ENCODE measurements around the gene WFDC11.
A peak's percentile ranks its signal among the peaks of the same experiment; 100 is the strongest.
"Not testable (repeated sequence)": the region's sequence is repeated elsewhere in the genome, so short reads cannot be mapped to it uniquely, and the experiment has no call there.

WFDC11 gene

DNA sequence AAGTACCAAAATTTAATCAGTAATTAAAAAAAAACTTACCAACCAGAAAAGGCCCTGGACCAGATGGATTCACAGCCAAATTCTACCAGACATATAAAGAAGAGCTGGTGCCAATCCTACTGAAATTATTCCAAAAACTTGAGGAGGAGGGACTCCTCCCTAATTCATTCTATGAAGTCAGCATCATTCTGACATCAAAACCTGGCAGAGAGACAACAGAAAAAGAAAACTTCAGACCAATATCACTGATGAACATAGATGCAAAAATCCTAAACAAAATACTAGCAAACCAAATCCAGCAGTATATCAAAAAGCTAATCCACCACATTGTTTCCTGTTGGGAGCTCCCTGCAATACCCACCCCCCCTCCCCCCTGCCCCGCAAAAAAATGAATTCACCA, at the start of gene WFDC11:
Gene WFDC11 (minus strand): TSS at position 101 of the 400 bp plus-strand sequence. CDS start 19,639 bp downstream, outside the sequence.
- no peak for DNase-seq (ENCODE audit: low read depth, low spot score)

DNA sequence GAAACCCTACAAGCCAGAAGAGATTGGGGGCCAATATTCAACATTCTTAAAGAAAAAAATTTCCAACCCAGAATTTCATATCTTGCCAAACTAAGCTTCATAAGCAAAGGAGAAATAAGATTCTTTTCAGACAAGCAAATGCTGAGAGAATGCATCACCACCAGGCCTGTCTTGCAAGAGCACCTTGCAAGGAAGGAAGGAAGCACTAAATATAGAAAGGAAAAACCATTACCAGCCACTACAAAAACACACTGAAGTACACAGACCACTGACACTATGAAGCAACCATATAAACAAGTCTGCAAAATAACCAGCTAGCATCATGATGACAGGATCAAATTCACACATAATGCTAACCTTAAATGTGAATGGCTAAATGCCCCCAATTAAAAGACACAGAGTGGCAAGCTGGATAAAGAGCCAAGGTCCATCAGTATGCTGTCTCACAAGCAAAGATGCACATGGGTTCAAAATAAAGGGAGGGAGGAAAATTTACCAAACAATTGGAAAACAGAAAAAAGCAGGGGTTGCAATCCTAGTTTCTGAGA, 46.2 kb upstream of the WFDC11 start:
- not testable (repeated sequence) for DNase-seq (ENCODE audit: low read depth, low spot score)

DNA sequence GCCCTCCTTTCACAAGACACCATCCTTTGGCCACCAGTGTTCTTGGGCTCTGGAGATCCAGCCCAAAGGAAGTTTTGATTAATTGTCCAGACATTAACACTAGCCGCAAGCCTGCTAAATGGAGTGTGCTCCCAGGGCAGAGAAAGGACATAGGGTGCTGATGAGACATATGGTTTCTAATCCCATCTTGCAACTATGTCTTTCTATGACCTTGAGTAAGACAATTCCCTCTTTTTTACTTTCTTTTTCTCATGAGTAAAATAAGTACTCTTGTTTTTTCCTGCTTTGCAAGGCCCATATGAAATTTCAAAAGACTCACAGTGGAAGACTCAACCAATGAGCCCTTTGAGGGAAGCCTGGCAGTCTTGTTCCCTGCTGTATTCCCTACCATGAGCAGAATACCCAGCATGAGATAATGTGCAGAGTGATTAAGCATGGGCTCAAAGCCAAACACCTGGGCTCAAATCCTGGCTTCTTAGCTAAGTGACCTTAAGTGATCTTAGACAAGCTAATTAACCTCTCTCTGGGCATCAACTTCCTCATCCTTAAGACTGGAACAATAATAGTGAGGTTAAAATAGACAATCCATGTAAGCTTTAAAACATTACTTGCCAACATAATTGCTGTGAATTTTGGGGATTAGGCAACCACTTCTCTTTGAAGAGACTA, 35.1 kb upstream of the WFDC11 start, which contains the start of gene WFDC10B:
Gene WFDC10B (minus strand): TSS at position 51 of the 669 bp plus-strand sequence. CDS start 19,027 bp downstream, outside the sequence.
- DNase-seq (ENCODE audit: low read depth, low spot score) = no peak

DNA sequence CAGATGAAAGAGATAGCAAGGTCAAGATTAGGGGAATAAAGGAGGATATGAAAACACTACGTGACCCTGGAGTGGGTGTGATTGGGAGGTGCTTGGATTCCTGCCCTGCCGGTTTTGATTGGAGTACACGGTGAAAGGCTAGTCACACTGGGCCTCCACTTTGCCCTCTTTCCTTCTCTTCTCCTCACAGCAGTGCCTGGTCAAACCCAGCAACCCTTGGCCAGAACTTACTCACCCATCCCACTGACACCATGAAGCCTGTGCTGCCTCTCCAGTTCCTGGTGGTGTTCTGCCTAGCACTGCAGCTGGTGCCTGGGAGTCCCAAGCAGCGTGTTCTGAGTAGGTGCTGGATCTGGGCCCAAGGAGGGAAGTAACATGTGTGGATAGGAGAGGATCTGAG, 31.8 kb upstream of the WFDC11 start, which contains the start of gene WFDC13:
Gene WFDC13 (plus strand): TSS at position 166 of the 400 bp plus-strand sequence. CDS start 86 bp downstream, at position 252.
- no peak for DNase-seq (ENCODE audit: low read depth, low spot score)

DNA sequence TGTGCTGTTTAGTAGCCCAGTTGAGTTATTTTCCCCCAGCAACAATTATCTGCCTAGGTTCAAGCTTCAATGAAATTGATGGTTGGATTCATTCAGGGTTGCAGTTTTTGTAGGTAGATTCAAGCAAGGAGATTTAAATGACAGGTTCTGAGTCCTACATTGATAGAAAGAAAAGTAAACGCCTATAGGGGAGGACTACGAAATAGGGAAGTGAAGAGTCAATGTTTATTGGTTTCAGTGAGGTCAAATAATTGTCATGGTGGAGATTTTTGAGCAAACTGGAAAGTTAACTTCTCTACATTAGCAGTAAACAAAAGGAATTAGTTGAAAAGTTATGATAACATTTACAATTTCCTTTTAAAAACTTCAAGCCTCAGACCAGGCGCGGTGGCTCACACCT, 31.1 kb upstream of the WFDC11 start:
- DNase-seq (ENCODE audit: low read depth, low spot score) = no peak

DNA sequence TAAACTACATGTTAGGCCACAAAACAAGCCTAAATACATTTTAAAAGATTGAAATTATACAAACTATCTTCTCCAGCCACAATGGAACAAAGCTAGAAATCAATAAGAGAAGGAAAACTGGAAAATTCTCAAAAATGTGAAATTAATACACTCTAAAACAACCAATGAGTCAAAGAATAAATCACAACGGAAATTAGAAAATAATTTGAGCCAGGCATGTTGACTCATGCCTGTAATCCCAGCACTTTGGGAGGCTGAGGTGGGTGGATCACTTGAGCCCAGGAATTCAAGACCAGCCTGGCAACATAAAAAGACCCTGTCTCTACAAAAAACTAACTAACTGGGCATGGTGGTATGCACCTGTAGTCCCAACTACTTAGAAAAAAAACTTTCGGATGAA, 25.5 kb upstream of the WFDC11 start:
- DNase-seq (ENCODE audit: low read depth, low spot score) = no peak

DNA sequence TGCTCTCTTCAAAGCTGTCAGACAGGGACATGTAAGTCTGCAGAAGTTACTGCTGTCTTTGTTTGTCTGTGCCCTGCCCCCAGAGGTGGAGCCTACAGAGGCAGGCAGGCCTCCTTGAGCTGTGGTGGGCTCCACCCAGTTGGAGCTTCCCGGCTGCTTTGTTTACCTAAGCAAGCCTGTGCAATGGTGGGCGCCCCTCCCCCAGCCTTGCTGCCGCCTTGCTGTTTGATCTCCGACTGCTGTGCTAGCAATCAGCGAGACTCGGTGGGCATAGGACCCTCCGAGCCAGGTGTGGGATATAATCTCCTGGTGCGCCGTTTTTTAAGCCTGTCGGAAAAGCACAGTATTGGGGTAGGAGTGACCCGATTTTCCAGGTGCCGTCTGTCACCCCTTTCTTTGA, 23.3 kb upstream of the WFDC11 start:
- DNase-seq (ENCODE audit: low read depth, low spot score) = not testable (repeated sequence)

DNA sequence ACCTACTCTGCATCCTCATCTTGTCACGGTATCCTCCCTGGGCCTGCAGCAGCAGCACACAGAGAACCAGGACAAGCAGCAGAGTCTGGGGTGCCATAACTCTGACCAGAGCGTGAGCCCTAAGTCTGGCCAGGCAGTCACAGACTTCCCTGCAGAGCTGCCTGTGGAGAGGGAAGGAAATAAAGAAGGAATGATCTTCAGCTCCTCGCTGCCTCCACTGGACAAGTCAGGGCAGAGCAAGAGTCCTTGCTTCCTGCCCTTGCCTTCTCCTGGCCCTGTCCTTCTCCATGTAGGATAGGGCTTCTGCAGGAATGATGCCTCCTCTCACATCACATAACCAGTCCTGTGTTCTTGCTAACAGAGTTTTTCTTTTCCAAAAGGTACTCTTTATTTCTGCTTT, 15.9 kb upstream of the WFDC11 start:
- peak; percentile 41 for DNase-seq (ENCODE audit: low read depth, low spot score)

DNA sequence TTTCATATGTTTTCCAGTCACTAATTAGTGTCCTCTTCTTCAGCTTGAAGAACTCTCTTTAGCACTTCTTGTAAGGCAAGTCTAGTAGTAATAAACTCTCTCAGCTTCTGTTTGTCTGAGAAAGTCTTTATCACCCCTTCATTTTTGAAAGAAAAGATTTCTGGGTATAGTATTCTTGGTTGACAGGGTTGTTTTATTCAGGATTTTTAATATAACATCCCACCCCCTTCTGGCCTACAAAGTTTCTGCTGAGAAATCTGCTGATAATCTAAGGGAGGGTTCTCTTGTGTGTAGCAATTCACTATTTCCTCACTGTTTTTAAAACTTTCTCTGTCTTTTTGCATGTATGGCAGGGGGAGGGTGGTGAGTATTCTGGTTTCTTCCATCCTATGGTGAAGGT, 9.6 kb upstream of the WFDC11 start:
- DNase-seq (ENCODE audit: low read depth, low spot score) = no peak

DNA sequence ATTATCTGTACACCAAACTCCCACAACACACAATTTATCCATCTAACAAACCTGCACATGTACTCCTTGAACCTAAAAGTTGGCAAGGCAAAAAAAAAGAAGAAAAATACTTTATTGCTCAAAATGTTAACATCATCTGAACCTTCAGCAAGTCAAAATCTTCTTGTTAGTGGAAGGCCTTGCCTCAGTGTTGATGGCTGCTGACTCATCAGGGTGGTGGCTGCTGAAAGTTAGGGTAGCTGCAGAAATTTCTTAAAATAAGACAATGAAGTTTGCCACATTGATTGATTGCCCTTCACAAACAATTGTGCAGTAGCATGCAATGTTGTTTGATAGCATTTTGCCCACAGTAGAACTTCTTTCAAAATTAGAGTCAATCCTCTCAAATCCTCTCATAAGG, 2.7 kb upstream of the WFDC11 start:
- DNase-seq (ENCODE audit: low read depth, low spot score) = no peak

DNA sequence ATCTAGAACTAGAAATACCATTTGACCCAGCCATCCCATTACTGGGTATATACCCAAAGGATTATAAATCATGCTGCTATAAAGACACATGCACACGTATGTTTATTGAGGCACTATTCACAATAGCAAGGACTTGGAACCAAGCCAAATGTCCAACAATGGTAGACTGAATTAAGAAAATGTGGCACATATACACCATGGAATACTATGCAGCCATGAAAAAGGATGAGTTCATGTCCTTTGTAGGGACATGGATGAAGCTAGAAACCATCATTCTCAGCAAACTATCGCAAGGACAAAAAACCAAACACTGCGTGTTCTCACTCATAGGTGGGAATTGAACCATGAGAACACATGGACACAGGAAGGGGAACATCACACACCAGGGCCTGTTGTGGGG, 13.0 kb downstream of the WFDC11 start:
- not testable (repeated sequence) for DNase-seq (ENCODE audit: low read depth, low spot score)

DNA sequence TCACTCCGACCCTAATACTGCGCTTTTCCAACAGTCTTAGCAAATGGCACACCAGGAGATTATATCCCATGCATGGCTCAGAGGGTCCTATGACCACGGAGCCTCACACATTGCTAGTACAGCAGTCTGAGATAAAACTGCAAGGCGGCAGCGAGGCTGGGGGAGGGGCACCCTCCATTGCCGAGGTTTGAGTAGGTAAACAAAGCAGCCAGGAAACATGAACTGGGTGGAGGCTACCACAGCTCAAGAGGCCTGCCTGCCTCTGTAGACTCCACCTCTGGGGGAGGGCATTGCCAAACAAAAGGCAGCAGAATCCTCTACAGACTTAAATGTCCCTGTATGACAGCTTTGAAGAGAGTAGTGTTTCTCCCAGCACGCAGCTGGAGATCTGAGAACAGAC, 18.3 kb downstream of the WFDC11 start:
- not testable (repeated sequence) for DNase-seq (ENCODE audit: low read depth, low spot score)

DNA sequence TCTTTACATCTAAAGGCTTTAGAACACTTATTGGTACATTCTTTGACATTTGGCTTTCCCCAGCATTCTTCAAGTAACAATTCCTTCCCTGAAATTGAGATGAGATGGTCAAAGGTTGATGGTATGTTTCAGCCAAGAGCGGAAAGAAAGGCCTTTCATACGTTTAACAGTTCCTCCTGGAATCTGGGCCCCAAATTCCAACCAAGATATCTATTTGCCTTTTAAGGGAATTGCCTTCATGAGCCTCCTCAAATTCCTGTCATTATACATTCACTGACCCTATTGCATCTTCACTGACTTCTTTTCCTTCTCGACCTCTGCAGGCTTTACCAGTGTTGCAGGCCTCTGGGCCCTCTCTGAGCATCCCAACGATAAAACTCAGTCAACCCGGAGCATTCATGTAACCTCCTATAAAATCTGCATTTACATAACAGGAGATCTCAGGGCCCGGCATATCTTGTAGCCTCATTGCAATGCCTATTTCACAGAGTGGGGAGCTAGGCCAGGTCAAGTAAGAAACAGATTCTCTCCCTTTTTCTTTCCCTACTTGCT, 20.7 kb downstream of the WFDC11 start:
- DNase-seq (ENCODE audit: low read depth, low spot score) = no peak

DNA sequence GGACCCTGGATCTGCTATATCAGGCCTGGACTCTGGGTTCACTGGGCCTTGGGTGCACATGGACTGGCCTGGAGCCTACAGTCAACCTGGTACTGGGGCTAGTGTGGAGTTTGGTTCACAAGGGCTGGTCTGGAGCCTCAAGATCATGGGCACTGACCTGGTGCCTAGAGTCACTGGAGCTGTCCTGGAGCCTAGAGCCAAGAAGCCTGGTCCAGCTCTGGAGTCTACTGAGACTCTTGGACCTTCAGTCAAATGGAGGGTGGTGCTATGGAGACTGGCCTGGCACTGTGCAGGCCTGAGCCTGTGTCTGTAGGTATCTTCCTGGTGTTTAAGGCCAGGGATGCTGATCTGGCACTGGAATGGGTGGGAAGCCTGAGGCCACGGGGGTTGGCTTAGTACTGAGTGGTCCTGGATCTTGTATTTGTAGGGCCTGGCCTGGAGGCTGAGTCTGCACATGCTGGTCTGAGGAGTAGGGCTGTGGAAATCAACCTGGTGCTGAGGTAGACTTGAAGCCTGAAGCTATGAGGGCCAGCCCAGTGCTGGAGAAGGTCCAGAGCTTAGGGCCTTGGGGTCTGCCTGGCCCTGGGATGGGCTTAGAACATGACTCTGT, 22.5 kb downstream of the WFDC11 start:
- no peak for DNase-seq (ENCODE audit: low read depth, low spot score)

DNA sequence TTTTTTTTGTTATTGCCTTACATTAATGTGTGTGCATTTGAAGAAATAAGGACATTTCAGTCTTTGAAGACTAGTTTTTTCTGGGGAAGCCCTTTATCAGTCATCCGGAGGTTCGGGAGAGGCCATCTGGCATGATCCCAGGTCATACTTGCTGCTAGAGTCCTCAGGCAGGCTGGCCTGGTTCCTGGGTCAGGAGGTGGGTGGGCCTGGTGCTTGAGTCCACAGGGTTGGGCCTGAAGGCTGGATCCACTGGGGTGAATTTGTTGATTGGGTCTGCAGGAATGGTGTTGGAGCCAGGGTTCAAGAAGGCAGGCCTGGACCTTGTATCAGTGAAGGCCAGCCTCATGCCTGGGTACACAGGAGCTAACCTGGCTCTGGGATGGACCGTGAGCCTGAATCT, 23.2 kb downstream of the WFDC11 start:
- no peak for DNase-seq (ENCODE audit: low read depth, low spot score)

DNA sequence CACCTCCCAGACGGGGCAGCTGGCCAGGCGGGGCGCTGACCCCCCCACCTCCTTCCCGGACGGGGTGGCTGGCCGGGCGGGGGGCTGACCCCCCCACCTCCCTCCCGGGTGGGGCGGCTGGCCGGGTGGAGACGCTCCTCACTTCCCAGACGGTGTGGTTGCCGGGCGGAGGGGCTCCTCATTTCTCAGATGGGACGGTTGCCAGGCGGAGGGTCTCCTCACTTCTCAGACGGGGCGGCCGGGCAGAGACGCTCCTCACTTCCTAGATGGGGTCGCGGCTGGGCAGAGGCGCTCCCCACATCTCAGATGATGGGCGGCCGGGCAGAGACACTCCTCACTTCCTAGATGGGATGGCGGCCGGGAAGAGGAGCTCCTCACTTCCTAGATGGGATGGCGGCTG, 24.2 kb downstream of the WFDC11 start:
- not testable (repeated sequence) for DNase-seq (ENCODE audit: low read depth, low spot score)

DNA sequence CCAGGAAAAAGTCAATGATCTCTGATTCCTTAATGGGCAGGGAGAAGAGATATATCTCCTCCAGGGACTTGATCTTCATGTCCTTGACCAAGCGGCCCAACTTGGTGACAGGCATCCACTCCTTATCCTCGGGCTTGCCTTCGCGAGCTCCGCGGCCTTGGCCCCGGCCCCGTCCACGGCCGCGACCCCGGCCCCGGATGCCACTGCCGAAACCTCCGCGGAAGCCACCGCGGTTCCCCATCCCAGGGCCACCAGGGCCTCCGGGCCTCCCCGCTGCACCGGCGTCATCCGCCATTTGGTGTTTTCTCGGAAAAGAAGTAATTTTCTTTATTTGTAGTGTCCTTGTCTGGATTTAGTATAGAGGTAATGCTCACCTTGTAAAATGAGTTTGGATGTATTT, 29.0 kb downstream of the WFDC11 start:
- DNase-seq (ENCODE audit: low read depth, low spot score) = not testable (repeated sequence)

DNA sequence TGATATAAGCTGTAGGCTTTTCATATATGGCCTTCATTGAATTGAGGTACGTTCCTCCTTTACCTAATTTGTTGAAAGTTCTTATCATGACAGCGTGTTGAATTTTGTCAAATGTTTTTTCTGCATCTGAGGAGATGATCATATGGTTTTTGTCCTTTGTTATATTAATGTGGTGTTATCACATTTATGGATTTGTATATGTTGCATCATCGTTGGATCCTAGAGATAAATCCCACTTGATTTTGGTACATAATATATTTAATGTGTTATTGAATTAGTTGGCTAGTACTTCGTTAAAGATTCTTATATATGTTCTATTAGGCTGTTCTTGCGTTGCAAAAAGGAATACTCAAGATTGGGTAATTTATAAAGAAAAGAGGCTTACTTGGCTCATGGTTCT, 30.4 kb downstream of the WFDC11 start:
- no peak for DNase-seq (ENCODE audit: low read depth, low spot score)

DNA sequence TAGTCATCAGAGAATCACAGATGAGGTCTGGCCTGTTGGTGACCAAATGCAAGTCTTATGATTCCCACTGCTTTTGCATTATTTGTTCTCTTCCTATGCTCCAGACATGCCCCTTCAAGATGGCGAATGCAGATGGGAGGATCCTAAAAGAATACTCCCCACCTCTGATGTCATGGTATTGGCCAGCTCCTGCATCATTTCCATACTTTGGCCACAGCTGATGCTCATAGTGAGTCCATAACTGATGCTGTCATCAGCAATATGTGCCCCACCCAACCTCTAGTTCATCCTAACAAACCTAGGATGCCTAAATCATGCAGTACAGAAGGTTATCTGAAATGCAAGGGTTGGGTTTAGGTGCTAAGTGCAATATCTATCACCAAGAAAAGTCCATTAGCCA, 33.5 kb downstream of the WFDC11 start:
- DNase-seq (ENCODE audit: low read depth, low spot score) = no peak

DNA sequence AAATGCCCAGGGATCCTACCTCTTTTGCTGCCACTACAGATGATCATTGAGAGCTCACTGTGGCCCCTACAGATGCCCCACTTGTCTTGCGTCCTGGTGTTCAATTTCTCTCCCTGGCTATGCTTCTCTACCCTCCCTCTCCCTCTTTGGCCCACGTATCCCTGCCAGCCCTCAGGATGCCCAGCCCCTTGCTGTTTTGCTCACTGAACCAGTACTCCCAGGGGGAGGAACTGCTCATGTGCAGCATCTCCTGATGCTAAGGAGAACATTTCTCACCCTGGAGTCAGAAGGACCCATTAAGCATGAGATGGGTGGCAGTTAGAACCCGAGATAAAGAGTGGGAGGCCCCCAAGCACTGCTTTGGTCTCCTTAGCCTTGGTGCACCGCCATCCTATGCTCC, 38.9 kb downstream of the WFDC11 start, which contains the start of gene WFDC9:
Gene WFDC9 (minus strand): TSS at position 101 of the 400 bp plus-strand sequence. CDS start 21,103 bp downstream, outside the sequence.
- no peak for DNase-seq (ENCODE audit: low read depth, low spot score)

DNA sequence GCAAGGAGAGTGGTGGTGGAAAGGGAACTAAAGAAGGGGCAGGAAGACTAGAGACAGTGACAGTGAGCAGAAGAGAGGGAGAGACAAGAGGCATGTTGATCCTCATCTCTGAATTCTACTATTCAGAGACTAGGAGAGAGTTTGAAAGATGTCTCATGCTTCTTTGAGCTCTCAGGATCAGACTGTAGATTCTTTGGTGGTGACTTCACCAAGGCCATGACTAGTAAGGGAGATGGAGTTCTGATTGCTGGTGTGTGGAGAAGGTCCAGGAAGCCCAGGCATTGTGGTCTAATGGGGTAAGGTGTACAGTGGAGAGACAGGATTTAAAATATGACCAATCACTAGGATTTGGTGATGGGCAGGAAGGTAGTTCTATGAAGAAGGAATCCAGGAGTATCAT, 39.7 kb downstream of the WFDC11 start:
- no peak for DNase-seq (ENCODE audit: low read depth, low spot score)

DNA sequence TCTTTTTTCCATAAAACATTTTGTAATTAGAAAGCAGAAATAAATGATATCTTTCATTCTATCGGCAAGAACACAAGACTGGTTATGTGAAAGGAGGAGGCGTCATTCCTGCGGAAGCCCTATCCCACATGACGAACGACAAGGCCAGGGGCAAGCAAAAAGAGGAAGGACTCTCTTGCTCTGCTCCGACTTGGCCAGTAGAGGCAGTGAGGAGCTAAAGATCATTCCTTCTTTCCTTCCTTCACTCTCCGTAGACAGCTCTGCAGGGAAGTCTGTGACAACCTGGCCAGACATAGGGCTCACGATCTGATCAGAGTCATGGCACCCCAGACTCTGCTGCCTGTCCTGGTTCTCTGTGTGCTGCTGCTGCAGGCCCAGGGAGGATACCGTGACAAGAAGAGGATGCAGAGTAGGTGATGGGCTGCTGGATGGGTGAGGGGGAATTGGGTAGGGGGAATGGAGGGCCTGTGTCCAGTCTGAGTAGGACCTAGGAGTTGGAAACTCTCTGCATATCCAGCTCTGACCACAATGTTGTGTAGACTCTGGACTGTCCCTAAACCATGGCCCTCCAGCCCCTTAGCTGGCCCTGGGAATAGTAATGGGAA, 40.4 kb downstream of the WFDC11 start, which contains the start of gene WFDC10A:
Gene WFDC10A (plus strand): TSS at position 244 of the 605 bp plus-strand sequence. CDS start 75 bp downstream, at position 319.
- DNase-seq (ENCODE audit: low read depth, low spot score) = peak; percentile 81
